Coronary artery (tissue), 2 donors: ENCODE measurements around the gene LAMC3.

Experiments used
- DNase-seq: peaks from one replicate; pipeline ENCODE4 v3.0.0-alpha.2; 2017; ENCODE audit warnings: low spot score
- H3K27ac ChIP-seq, 2 donors: fragments of 200-600 bp; sonication (generic); one replicate each; pipeline ENCODE4 v1.5.1; 2016 to 2019
- H3K4me3 ChIP-seq: fragments of 200-600 bp; sonication (generic); 2 replicates; pipeline ENCODE4 v1.5.1; 2016; ENCODE audit warnings: mild to moderate bottlenecking, moderate library complexity
- TF ChIP-seq, protein P1 (sequence below): fragments of 200-600 bp; sonication (generic); IDR thresholded peaks from one replicate; pipeline ENCODE4 v1.5.1; 2019; ENCODE audit warnings: antibody characterized with exemption

The LAMC3 gene

DNA sequence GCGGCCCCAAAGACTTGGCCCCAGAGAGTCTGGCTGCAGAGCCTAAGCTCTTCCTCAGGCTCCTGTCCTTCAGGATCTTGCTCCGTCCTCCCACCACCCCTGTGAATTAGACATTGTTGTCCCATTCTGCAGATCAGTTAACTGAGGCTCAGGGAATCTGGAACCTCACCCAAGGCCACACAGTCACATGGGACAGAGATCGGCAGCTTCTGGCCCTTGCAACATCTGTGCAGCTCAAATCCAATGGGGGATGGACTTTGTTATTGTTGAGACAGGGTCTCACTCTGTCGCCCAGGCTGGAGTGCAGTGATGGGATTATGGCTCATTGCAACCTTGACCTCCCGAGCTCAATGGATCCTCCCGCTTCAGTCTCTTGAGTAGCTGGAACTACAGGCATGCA is 23.9 kb upstream of the LAMC3 start:
- no peak for DNase-seq
- TF ChIP-seq, protein P1, sequence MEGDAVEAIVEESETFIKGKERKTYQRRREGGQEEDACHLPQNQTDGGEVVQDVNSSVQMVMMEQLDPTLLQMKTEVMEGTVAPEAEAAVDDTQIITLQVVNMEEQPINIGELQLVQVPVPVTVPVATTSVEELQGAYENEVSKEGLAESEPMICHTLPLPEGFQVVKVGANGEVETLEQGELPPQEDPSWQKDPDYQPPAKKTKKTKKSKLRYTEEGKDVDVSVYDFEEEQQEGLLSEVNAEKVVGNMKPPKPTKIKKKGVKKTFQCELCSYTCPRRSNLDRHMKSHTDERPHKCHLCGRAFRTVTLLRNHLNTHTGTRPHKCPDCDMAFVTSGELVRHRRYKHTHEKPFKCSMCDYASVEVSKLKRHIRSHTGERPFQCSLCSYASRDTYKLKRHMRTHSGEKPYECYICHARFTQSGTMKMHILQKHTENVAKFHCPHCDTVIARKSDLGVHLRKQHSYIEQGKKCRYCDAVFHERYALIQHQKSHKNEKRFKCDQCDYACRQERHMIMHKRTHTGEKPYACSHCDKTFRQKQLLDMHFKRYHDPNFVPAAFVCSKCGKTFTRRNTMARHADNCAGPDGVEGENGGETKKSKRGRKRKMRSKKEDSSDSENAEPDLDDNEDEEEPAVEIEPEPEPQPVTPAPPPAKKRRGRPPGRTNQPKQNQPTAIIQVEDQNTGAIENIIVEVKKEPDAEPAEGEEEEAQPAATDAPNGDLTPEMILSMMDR = no peak

DNA sequence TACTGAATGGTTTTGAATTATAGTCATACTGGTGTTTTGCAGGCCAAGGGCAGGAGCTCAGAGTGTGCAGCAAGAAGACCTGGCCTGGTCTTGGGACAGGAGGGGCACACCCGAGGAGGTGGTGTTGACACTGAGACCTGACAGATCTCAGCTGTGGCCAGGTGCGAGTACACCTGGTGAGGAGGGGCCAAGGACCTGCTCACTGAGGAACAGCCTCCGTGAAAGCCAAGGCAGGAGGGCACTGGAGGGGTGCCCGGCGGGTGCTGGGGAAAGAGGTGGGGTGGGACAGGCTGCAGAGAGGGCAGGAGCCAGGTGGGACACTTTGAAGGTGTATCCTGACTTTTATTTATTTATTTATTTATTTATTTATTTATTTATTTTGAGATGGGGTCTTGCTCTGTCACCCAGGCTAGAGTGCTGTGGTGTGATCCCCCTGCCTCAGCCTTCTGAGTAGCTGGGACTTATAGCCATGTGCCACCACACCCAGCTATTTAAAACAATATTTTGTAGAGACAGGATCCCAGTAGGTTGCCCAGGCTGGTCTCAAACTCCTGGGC is 23.3 kb upstream of the LAMC3 start:
- no peak overlapping the region for H3K27ac ChIP-seq
- DNase-seq = no peak
- TF ChIP-seq, protein P1 = no peak
- no peak overlapping the region for H3K4me3 ChIP-seq

More for the DNA sequence above, 23.9 kb upstream of the LAMC3 start:
- H3K4me3 ChIP-seq = no peak overlapping the region
- H3K27ac ChIP-seq = no peak overlapping the region

DNA sequence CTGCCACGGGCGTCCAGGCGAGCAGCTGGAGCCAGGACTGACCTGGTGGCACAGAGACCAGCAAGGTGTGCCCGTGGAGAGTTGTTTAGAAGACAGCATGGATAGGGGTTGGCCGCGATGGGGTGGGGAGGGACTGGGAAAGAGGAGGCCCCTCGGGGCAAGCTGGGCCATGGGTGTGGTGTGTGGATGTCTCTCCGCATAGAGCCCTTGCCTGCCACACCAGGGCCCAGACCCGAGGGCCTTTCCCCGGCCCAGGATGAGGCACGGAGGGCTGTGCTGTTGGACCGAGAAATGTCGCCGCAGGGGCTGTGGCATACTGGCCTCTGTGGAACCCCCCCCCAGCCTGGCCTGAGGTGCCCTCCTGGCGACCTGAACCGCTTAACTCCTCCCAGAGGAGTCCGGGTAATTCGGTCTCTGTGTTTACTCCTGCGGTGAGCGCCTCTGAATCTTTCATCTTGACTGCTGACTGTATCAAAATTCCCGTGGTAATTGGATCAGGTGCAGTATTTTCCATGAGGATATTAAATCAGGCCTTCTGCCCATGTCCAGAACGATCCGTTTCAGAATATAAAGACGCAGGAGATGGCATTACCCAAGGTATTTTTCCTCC is 22.5 kb upstream of the LAMC3 start:
- Histone ChIP-seq H3K4me3 (no peak overlapping the region), H3K27ac (no peak overlapping the region)
- TF ChIP-seq, protein P1 = no peak
- no peak for DNase-seq

DNA sequence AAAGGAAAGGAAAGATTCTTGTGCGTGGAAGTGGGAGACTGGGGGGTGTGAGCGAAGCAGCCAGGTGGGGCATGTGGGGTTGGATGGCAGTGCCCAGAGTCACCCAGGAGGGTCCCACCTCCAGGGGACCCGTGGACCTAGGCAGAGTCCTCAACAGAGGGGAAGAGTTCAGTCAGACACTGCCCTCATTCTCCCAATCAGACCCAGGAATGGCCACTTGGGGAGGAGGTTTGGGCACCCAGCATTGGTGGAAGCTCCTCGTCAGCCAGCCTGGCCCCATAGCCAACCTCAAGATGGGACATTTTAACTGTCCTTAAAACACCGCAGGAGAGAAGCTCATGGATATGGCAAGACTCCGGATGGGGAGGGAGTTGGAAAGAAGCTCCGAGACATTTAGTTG is 21.9 kb upstream of the LAMC3 start:
- no peak for DNase-seq
- Histone ChIP-seq H3K4me3 (no peak overlapping the region), H3K27ac (no peak overlapping the region)
- TF ChIP-seq, protein P1 = no peak

DNA sequence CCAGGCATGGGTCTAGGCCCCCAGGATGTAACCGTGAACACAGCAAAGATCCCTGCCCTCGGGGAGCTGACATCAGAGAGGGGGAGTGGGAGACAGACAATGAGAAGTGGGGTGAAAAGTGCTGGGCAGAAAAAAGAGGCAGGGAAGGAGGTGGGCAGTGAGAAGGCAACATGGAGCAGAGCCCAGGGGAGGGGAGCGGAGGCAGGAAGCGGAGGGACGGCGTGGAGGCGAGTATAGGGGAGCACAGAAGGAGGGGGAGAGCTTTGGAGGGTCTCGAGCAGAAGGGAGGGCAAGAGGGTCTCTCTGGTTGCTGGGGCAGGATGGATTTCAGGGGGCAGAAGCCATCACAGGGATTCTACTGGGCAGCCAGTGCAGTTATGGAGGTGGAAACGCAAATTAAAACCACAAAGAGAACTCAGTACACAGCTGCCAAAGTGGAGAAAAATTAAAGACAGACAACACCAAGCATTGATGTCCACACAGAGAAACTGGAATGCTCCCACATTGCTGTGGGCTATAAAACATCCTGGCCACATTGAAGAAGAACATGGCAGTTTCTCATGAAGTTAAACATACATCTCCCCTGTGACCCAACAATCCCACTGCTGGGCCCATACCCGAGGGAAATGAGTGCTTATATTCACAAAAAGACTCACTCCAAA is 21.1 kb upstream of the LAMC3 start:
- H3K4me3 ChIP-seq = no peak overlapping the region
- H3K27ac ChIP-seq = no peak overlapping the region
- no peak for DNase-seq
- TF ChIP-seq, protein P1 = no peak

DNA sequence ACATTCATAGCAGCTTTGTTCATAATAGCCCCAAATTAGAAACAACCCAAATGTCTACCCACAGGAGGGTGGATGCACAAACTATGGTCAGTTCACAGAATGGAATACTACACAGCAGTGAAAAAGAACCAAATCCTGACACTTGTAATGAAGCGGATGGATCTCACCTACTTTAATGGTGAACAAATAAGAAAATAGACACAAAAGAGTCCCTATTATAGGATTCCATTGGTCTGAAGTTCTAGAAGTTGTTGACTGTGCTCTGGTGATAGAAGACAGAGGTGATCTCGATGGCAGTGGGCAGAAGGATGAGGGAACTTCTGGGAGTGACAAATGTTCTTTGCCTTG is 20.6 kb upstream of the LAMC3 start:
- no peak overlapping the region for H3K27ac ChIP-seq
- no peak for DNase-seq
- no peak overlapping the region for H3K4me3 ChIP-seq
- TF ChIP-seq, protein P1 = no peak

DNA sequence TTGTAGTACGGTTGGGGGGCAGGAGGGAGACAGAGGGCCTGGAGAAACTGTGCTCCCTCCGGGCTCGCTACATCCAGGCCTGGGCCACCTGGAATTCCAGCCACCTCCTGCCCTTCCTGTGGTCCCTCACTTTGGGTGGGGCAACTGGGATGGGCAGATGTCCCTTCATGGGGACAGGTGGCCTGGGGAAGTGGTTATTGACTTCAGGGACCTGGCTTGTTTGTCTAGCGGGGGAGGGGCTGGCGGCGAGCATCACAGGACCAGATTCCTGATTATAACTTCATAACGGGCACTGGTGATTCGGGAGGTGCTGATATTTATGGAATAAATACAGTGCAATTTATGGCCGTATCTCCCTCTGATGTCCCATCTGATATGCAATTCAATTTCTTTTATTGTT is 20.1 kb upstream of the LAMC3 start:
- Histone ChIP-seq H3K4me3 (no peak overlapping the region), H3K27ac (no peak overlapping the region)
- no peak for DNase-seq
- TF ChIP-seq, protein P1 = no peak
